IMR-90 (cell line): ENCODE data around the gene KDSR.

Experiments
- BHLHE40 ChIP-seq: fragments of 150-350 bp; IDR thresholded peaks from 2 replicates; pipeline ENCODE4 v1.6.1; 2016; ENCODE audit warnings: mild to moderate bottlenecking, low read depth, low read length
- CEBPB ChIP-seq: IDR thresholded peaks from 2 replicates; pipeline ENCODE4 v1.6.1; 2012; ENCODE audit warnings: low read depth, low read length, improper control_type of control experiment
- CTCF ChIP-seq: conservative IDR thresholded peaks from 2 replicates; pipeline ENCODE4 v1.5.1; 2012; ENCODE audit warnings: mild to moderate bottlenecking, low read depth, low read length, improper control_type of control experiment
- FOS ChIP-seq: fragments of 150-350 bp; IDR thresholded peaks from 2 replicates; pipeline ENCODE4 v1.6.1; 2016; ENCODE audit warnings: low read depth, low read length
- MAFK ChIP-seq: IDR thresholded peaks from 2 replicates; pipeline ENCODE4 v1.6.1; 2012; ENCODE audit warnings: low read depth, low read length, improper control_type of control experiment
- MAZ ChIP-seq: IDR thresholded peaks from 2 replicates; pipeline ENCODE4 v1.6.1; 2012; ENCODE audit warnings: low read depth, mild to moderate bottlenecking, low read length, improper control_type of control experiment, moderate library complexity, borderline replicate concordance
- MXI1 ChIP-seq: IDR thresholded peaks from 2 replicates; pipeline ENCODE4 v1.6.1; 2012; ENCODE audit warnings: low read depth, mild to moderate bottlenecking, low read length, moderate library complexity, borderline replicate concordance
- NFE2L2 ChIP-seq: fragments of 150-350 bp; IDR thresholded peaks from 2 replicates; pipeline ENCODE4 v1.6.1; 2016; ENCODE audit warnings: low read depth, mild to moderate bottlenecking, low read length
- POLR2A ChIP-seq: IDR thresholded peaks from 2 replicates; pipeline ENCODE4 v1.6.1; 2012; ENCODE audit warnings: mild to moderate bottlenecking, low read depth, low read length
- RAD21 ChIP-seq: IDR thresholded peaks from 2 replicates; pipeline ENCODE4 v1.6.1; 2012; ENCODE audit warnings: low read length, improper control_type of control experiment
- RCOR1 ChIP-seq: IDR thresholded peaks from 2 replicates; pipeline ENCODE4 v1.6.1; 2012; ENCODE audit warnings: mild to moderate bottlenecking, low read length, improper control_type of control experiment; ENCODE audit not compliant: insufficient replicate concordance
- RFX5 ChIP-seq: IDR thresholded peaks from 2 replicates; pipeline ENCODE4 v1.8.0; 2012; ENCODE audit warnings: low read depth, mild to moderate bottlenecking, low read length, moderate library complexity
- SMC3 ChIP-seq: fragments of 150-350 bp; IDR thresholded peaks from 2 replicates; pipeline ENCODE4 v1.6.1; 2016; ENCODE audit warnings: low read depth, mild to moderate bottlenecking, antibody characterized with exemption, low read length, moderate library complexity
- USF2 ChIP-seq: fragments of 150-350 bp; IDR thresholded peaks from 2 replicates; pipeline ENCODE4 v1.6.1; 2017; ENCODE audit warnings: mild to moderate bottlenecking, antibody characterized with exemption, low read length, low read depth

GRCh38 chr18:63314062-63314790, 52.8 kb downstream of the KDSR start:
- TF ChIP-seq CTCF (no peak), SMC3 (no peak), POLR2A (no peak), RAD21 (no peak), MAZ (no peak), RFX5 (no peak), RCOR1 (no peak), CEBPB (no peak), MAFK (no peak), BHLHE40 (no peak), NFE2L2 (no peak), MXI1 (no peak), FOS (no peak), USF2 (no peak)
